ENCODE data around the gene RASGRF1.

DNA sequence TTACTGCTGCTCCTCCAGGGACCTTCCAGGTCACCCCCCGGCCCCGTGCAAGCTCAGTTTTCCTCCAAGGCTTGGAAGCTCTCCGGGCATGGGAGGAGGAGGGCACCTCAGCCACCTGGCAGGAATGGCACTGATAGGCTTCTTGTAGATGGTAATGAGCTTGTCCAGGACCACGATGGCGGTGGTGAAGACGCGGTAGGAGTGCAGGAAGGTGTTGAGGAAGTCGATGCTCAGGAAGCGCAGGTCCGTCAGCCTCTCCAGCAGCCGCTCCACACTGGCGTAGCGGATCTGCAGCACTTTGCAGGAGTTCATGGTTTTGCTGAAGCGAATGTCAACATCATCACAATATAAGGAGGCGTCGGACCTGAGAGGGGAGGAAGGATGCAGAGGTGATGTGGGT is 84.5 kb downstream of the RASGRF1 start:
- TF ChIP-seq, protein P1, sequence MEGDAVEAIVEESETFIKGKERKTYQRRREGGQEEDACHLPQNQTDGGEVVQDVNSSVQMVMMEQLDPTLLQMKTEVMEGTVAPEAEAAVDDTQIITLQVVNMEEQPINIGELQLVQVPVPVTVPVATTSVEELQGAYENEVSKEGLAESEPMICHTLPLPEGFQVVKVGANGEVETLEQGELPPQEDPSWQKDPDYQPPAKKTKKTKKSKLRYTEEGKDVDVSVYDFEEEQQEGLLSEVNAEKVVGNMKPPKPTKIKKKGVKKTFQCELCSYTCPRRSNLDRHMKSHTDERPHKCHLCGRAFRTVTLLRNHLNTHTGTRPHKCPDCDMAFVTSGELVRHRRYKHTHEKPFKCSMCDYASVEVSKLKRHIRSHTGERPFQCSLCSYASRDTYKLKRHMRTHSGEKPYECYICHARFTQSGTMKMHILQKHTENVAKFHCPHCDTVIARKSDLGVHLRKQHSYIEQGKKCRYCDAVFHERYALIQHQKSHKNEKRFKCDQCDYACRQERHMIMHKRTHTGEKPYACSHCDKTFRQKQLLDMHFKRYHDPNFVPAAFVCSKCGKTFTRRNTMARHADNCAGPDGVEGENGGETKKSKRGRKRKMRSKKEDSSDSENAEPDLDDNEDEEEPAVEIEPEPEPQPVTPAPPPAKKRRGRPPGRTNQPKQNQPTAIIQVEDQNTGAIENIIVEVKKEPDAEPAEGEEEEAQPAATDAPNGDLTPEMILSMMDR (IDR thresholded peaks at IDR 0.05), result no peak
- no peak for TF ChIP-seq POLR2A (IDR thresholded peaks at IDR 0.05)
